Left lung (tissue), 10 donors: ENCODE results near the gene GRIPAP1. TPM values are rescaled to one million over a fixed set of nuclear protein-coding genes. Genes with fewer than 3 reads are reported as not detected.
A peak's percentile ranks its signal among the peaks of the same experiment; 100 is the strongest.

Source experiments
- ATAC-seq: fragments of 200-7000 bp; cut with Tn5 transposase; one replicate; pipeline ENCODE4 v1.9.1; 2020; ENCODE audit warnings: moderate library complexity
- DNase-seq, 4 donors: peaks; one replicate each; pipeline ENCODE4 v3.0.0-alpha.2; 2013 to 2020
- H3K27ac ChIP-seq, 2 donors: fragments of 200-600 bp; sonication (generic) in 1 of 2; one replicate each; pipeline versions ENCODE4 v1.5.0 to v1.8.0; 2020 to 2021
- H3K27me3 ChIP-seq, 2 donors: fragments of 200-600 bp; sonication (generic) in 1 of 2; one replicate each; pipeline versions ENCODE4 v1.5.0 to v1.8.0; 2020 to 2021
- H3K36me3 ChIP-seq, 2 donors: fragments of 200-600 bp; sonication (generic) in 1 of 2; one replicate each; pipeline versions ENCODE4 v1.5.0 to v1.8.0; 2020 to 2021
- H3K4me1 ChIP-seq, 2 donors: fragments of 200-600 bp; one replicate each; pipeline ENCODE4 v1.8.0; 2021
- H3K4me3 ChIP-seq, 2 donors: fragments of 200-600 bp; sonication (generic) in 1 of 2; one replicate each; pipeline versions ENCODE4 v1.5.0 to v1.8.0; 2020 to 2021; ENCODE audit warnings: mild to moderate bottlenecking in 1 of 2
- H3K9me3 ChIP-seq, 2 donors: fragments of 200-600 bp; sonication (generic) in 1 of 2; one replicate each; pipeline versions ENCODE4 v1.5.0 to v1.8.0; 2020 to 2021
- intact Hi-C, 2 donors: fragments of 100-400 bp; cut with DNase I; formaldehyde crosslinking; loops; one replicate each; pipeline versions ENCODE4 v1.11.2 to v1.14.2; 2022
- polyA plus RNA-seq, 6 donors: library from polyadenylated mRNA; unstranded; fragments of 120-200 nt; gene quantifications; one replicate each; pipeline ENCODE4 v1.2.1, GENCODE V29; 2013; ENCODE audit not compliant: insufficient read length in 6 of 6
- total RNA-seq, 2 donors: library from RNA; stranded (reverse); fragmentation: NEBNext Ultra II Directional; extraction: Animal tissue kit (Norgen Biotek cat#: 25700); gene quantifications; one replicate each; pipeline ENCODE4 v1.2.1, GENCODE V29; 2021
- TF ChIP-seq, protein P1 (sequence below), 2 donors: fragments of 200-600 bp; sonication (generic) in 1 of 2; IDR thresholded peaks; one replicate each; pipeline versions ENCODE4 v1.5.0 to v1.8.0; 2021; ENCODE audit warnings: antibody characterized with exemption in 2 of 2
- donor health status: DM: no; HTN: yes; CAD: no.
- donor health status: DM: no; HTN: no; CAD: no.

Gene GRIPAP1
- total and polyA plus RNA-seq, 8 donors: 36.1 to 67.1 (median 57.6) TPM

DNA sequence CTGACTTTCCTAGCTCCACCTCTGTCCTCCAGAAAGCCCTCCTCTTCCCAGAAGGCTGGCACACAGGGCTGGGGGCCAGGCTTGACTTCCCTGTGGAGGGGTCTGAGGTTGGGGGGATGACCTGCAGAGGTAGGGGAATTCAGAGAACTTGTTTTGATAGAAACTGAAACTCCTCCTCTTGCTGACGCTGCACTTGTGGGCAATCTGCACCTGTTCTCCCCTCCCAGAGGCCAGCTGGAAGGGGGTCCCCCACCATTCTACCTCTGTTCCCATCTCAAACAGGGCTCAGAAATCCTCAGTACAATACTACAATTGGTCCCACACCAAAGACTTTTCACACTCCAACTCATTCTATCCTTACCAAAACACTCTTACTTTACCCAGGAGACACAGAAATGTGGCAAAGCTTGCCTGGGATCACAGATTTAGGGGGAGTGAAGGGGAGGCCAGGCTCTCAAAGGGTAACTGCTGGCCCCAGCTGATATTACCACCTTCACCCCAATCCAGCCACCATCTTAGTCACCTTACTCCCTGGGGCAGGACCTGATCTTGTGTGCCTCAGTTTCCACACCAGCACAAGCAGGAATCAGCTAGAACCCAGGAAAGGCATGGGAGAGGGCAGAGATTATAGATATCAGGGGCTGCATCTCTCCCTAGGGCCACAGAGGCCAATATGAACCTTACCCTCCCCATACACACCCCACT, 63.2 kb downstream of the GRIPAP1 start:
- peak overlapping the region in 1 of 2 donors; percentile 93 for H3K27ac ChIP-seq
- DNase-seq: no peak
- no peaks in the 10 kb centered on the region for H3K9me3 ChIP-seq
- intact Hi-C loops: no loop called here
- ATAC-seq: no peak
- H3K4me1 ChIP-seq: peaks cover 4 to 67% of the 10 kb centered on the region in 2 donors
- TF ChIP-seq, protein P1, sequence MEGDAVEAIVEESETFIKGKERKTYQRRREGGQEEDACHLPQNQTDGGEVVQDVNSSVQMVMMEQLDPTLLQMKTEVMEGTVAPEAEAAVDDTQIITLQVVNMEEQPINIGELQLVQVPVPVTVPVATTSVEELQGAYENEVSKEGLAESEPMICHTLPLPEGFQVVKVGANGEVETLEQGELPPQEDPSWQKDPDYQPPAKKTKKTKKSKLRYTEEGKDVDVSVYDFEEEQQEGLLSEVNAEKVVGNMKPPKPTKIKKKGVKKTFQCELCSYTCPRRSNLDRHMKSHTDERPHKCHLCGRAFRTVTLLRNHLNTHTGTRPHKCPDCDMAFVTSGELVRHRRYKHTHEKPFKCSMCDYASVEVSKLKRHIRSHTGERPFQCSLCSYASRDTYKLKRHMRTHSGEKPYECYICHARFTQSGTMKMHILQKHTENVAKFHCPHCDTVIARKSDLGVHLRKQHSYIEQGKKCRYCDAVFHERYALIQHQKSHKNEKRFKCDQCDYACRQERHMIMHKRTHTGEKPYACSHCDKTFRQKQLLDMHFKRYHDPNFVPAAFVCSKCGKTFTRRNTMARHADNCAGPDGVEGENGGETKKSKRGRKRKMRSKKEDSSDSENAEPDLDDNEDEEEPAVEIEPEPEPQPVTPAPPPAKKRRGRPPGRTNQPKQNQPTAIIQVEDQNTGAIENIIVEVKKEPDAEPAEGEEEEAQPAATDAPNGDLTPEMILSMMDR (IDR thresholded peaks at IDR 0.05): no peak
- no peak overlapping the region for H3K4me3 ChIP-seq
- peaks cover 0 to 11% of the 10 kb centered on the region in 2 donors for H3K36me3 ChIP-seq
- no peaks in the 10 kb centered on the region for H3K27me3 ChIP-seq

DNA sequence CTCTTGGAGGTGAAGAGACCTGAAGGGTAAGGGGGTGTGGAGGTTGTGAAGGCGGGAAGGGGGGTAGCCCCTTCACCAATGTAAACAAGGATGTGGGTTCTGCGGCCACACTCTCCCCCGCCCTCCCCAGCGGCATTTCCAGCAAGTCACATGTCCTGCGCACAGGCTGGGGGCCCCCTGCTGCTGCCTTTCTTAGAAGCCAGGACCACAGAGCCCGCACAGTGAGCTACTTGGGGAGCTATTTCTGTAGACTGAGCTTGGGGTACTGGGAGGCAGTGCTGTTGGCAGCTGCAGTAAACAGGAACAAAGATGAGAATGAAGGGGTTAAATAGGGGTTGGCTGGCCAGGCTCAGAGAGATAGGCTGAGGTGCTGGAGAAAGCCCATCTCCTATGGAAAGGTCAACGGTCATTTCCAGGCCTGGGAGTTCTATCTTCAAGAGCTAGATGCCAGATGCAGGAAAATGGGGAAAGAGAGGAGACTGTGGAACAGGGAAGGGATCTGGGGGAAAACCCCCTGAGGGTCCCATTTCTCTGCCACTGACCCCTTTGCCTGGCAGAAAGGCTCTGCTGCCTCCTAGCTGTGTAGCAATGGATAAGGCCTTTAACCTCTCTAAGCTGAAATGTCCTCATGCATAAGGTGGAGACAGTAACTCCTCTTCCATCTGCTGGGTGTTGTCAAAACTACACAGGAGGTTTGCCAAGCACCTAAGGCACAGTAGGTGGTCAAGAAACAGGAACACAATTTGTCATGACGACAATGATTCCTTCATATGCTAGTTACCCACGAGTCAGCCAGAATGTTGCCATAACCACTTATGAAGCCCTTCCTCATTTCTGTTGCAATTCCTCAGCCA, 64.8 kb downstream of the GRIPAP1 start:
- no peak overlapping the region for H3K4me3 ChIP-seq
- peaks cover 0 to 19% of the 10 kb centered on the region in 2 donors for H3K36me3 ChIP-seq
- peak in 3 of 4 donors; percentile 41 to 86 (median 81) for DNase-seq
- TF ChIP-seq, protein P1 (IDR thresholded peaks at IDR 0.05): no peak
- intact Hi-C loops: no loop called here
- peak overlapping the region; percentile 61 to 93 for H3K27ac ChIP-seq
- H3K4me1 ChIP-seq: peaks cover 4 to 67% of the 10 kb centered on the region in 2 donors
- peak; percentile 82 for ATAC-seq
- no peaks in the 10 kb centered on the region for H3K27me3 ChIP-seq
- no peaks in the 10 kb centered on the region for H3K9me3 ChIP-seq

DNA sequence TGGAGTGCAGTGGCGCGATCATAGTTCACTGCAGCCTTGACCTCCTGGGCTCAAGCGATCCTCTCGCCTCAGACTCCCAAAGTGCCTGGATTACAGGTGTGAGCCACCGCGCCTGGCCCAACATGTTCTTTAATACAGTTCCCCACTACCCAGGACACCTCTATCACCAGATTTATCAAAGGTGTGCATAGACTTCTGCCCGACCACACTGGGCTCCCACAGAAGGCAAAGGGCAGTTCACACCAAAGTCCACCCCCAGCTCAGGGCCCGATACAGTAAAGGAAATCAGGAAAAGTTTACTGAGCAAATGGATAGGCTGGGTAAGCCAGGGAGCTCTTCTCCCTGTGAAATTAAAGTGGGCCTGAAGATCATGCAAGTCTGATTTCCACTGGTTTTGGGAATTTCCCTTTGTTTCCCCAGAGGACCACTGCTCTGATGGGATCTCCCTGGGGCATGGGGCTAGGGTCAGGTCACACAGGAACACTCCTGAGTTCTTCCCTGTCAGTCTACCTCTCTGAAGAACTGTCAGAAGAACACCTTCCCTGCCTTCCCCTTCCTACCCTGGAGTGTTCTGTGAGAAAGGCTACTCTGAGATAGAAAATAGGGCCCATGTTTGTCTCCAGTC, 65.5 kb downstream of the GRIPAP1 start:
- intact Hi-C loops: no loop called here
- Histone ChIP-seq H3K4me3 (no peak overlapping the region), H3K27me3 (no peaks in the 10 kb centered on the region), H3K4me1 (peaks cover 4 to 65% of the 10 kb centered on the region in 2 donors), H3K27ac (peak overlapping the region in 1 of 2 donors; percentile 93), H3K36me3 (peaks cover 0 to 19% of the 10 kb centered on the region in 2 donors), H3K9me3 (no peaks in the 10 kb centered on the region)
- DNase-seq (no peak), ATAC-seq (no peak)
- TF ChIP-seq, protein P1 (IDR thresholded peaks at IDR 0.05): no peak

DNA sequence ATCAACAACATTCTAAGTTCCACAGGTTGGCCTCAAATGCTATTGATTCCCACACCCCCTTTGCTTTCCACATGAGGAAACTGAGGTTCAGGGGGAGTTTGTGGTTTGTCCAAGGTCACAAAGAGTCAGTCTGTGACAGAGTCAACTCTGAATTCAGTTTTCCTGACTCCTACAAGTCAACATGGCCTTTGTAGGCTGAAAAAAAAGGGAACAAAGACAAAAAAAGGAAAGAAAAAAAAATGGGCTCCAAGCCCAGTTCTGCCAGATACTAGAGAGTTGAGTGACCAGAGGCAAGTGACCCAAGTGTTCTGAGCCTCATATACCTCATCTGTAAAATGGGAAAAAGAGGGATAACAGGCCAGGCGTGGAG, 66.8 kb downstream of the GRIPAP1 start:
- ATAC-seq: no peak
- H3K36me3 ChIP-seq: peaks cover 0 to 22% of the 10 kb centered on the region in 2 donors
- intact Hi-C loops: no loop called here
- peak overlapping the region in 1 of 2 donors; percentile 64 for H3K27ac ChIP-seq
- DNase-seq: no peak
- TF ChIP-seq, protein P1 (IDR thresholded peaks at IDR 0.05): no peak
- no peaks in the 10 kb centered on the region for H3K27me3 ChIP-seq
- no peaks in the 10 kb centered on the region for H3K9me3 ChIP-seq
- no peak overlapping the region for H3K4me3 ChIP-seq
- peaks cover 4 to 55% of the 10 kb centered on the region in 2 donors for H3K4me1 ChIP-seq
